Mesendoderm (in vitro differentiated cells): ENCODE measurements around the gene KIAA1217.
"Not testable (repeated sequence)": the region's sequence is repeated elsewhere in the genome, so short reads cannot be mapped to it uniquely, and the experiment has no call there.

Experiments
- DNase-seq: peaks from one replicate; pipeline ENCODE4 v3.0.0; 2013
- H2AK5ac ChIP-seq: 2 replicates; pipeline ENCODE4 v1.6.1; 2013; ENCODE audit warnings: low read length, inconsistent platforms
- H2BK120ac ChIP-seq: 2 replicates; pipeline ENCODE4 v1.6.1; 2013; ENCODE audit warnings: low read depth, mild to moderate bottlenecking, low read length, moderate library complexity, mixed read lengths
- H2BK15ac ChIP-seq: replicated peaks from 2 replicates; pipeline ENCODE4 v1.6.1; 2013; ENCODE audit warnings: low read depth, mild to moderate bottlenecking, moderate library complexity
- H2BK5ac ChIP-seq: 2 replicates; pipeline ENCODE4 v1.6.1; 2013; ENCODE audit warnings: low read length, inconsistent platforms
- H3K18ac ChIP-seq: 2 replicates; pipeline ENCODE4 v1.6.1; 2013; ENCODE audit warnings: mild to moderate bottlenecking, low read length, mixed read lengths
- H3K23ac ChIP-seq: one replicate; pipeline ENCODE4 v1.6.1; 2013; ENCODE audit warnings: low read length
- H3K27ac ChIP-seq: 2 replicates; pipeline ENCODE4 v1.5.1; 2013; ENCODE audit warnings: low read depth, mild to moderate bottlenecking, inconsistent platforms, low read length, moderate library complexity
- H3K27me3 ChIP-seq: 2 replicates; pipeline ENCODE4 v1.6.1; 2013; ENCODE audit warnings: low read length, control low read depth, mild to moderate bottlenecking, inconsistent platforms; ENCODE audit not compliant: insufficient read depth, poor library complexity
- H3K36me3 ChIP-seq: 2 replicates; pipeline ENCODE4 v1.6.1; 2013; ENCODE audit warnings: low read length, inconsistent platforms; ENCODE audit not compliant: control insufficient read depth, insufficient read depth
- H3K4ac ChIP-seq: one replicate; pipeline ENCODE4 v1.6.1; 2013; ENCODE audit warnings: low read depth, mild to moderate bottlenecking, low read length, moderate library complexity
- H3K4me1 ChIP-seq: 2 replicates; pipeline ENCODE4 v1.6.1; 2013; ENCODE audit warnings: low read depth, low read length, inconsistent platforms; ENCODE audit not compliant: control insufficient read depth
- H3K4me2 ChIP-seq: 2 replicates; pipeline ENCODE4 v1.6.1; 2013; ENCODE audit warnings: low read length
- H3K4me3 ChIP-seq: 2 replicates; pipeline ENCODE4 v1.5.1; 2013; ENCODE audit warnings: mild to moderate bottlenecking, low read length
- H3K56ac ChIP-seq: one replicate; pipeline ENCODE4 v1.6.1; 2013; ENCODE audit warnings: low read length
- H3K79me1 ChIP-seq: 2 replicates; pipeline ENCODE4 v1.6.1; 2013; ENCODE audit warnings: low read length, inconsistent platforms
- H3K79me2 ChIP-seq: 2 replicates; pipeline ENCODE4 v1.6.1; 2013; ENCODE audit warnings: mild to moderate bottlenecking, low read length; ENCODE audit not compliant: control insufficient read depth, insufficient read depth
- H3K9ac ChIP-seq: 2 replicates; pipeline ENCODE4 v1.6.1; 2013; ENCODE audit warnings: low read length, inconsistent platforms
- H4K5ac ChIP-seq: one replicate; pipeline ENCODE4 v1.6.1; 2013; ENCODE audit warnings: low read length
- H4K8ac ChIP-seq: one replicate; pipeline ENCODE4 v1.6.1; 2013; ENCODE audit warnings: low read depth, mild to moderate bottlenecking, control low read depth, low read length, moderate library complexity
- WGBS: extraction: QIAGEN DNeasy Blood & Tissue Kit; methylation state at CpG from one replicate; pipeline ENCODE4 v1.1.7; 2013; ENCODE audit warnings: low lambda C conversion rate, missing lambda C conversion rate; ENCODE audit not compliant: insufficient coverage; ENCODE audit errors: extremely low coverage; 5-methylcytosine and 5-hydroxymethylcytosine counted together

The KIAA1217 gene

GRCh38 chr10:24442641-24443174 is 233.8 kb downstream of the KIAA1217 start:
- H3K27me3 ChIP-seq, H2AK5ac ChIP-seq, H3K4me3 ChIP-seq, H3K36me3 ChIP-seq, H3K56ac ChIP-seq, H3K27ac ChIP-seq, H2BK15ac ChIP-seq, H3K18ac ChIP-seq, H4K8ac ChIP-seq, H3K4me2 ChIP-seq, H2BK5ac ChIP-seq, H4K5ac ChIP-seq, H3K79me1 ChIP-seq, H3K4me1 ChIP-seq, H3K9ac ChIP-seq, H3K79me2 ChIP-seq, H2BK120ac ChIP-seq, DNase-seq, H3K23ac ChIP-seq, H3K4ac ChIP-seq: not testable (repeated sequence)
- no CpG with 5 or more reads among the region's 2 CpGs for WGBS

- Histone ChIP-seq H3K9ac (no peak overlapping the region), H3K79me1 (no peaks in the 10 kb centered on the region), H2AK5ac (no peak overlapping the region), H4K8ac (no peak overlapping the region), H3K4ac (no peak overlapping the region), H3K56ac (no peak overlapping the region), H3K18ac (no peak overlapping the region), H3K4me2 (no peak overlapping the region), H3K4me1 (no peaks in the 10 kb centered on the region), H2BK120ac (no peak overlapping the region), H3K79me2 (no peaks in the 10 kb centered on the region), H2BK5ac (no peak overlapping the region), H4K5ac (no peak overlapping the region), H3K4me3 (no peak overlapping the region), H3K27me3 (no peaks in the 10 kb centered on the region), H3K27ac (no peak overlapping the region), H3K36me3 (no peaks in the 10 kb centered on the region), H2BK15ac (no peak overlapping the region), H3K23ac (no peak overlapping the region)
- no peak for DNase-seq
- no CpG with 5 or more reads among the region's 4 CpGs for WGBS
Observed at GRCh38 chr10:24444337-24444736, 235.4 kb downstream of the KIAA1217 start.

GRCh38 chr10:24445958-24446357 is 237.0 kb downstream of the KIAA1217 start:
- H4K5ac ChIP-seq, H3K27ac ChIP-seq: not testable (repeated sequence)
- no CpG with 5 or more reads among the region's 2 CpGs for WGBS

GRCh38 chr10:24446739-24447138 is 237.8 kb downstream of the KIAA1217 start:
- Histone ChIP-seq H2BK5ac (no peak overlapping the region), H3K4me1 (no peaks in the 10 kb centered on the region), H3K27ac (no peak overlapping the region), H3K79me2 (no peaks in the 10 kb centered on the region), H2BK15ac (no peak overlapping the region), H4K8ac (no peak overlapping the region), H3K4ac (no peak overlapping the region), H3K36me3 (no peaks in the 10 kb centered on the region), H3K4me3 (no peak overlapping the region), H3K18ac (no peak overlapping the region), H3K9ac (no peak overlapping the region), H2AK5ac (no peak overlapping the region), H3K56ac (no peak overlapping the region), H3K79me1 (no peaks in the 10 kb centered on the region), H3K27me3 (no peaks in the 10 kb centered on the region), H3K4me2 (no peak overlapping the region), H4K5ac (no peak overlapping the region), H2BK120ac (no peak overlapping the region), H3K23ac (no peak overlapping the region)
- no CpG with 5 or more reads among the region's 6 CpGs for WGBS
- no peak for DNase-seq

More at GRCh38 chr10:24445958-24446357, 237.0 kb downstream of the KIAA1217 start:
- not testable (repeated sequence) for DNase-seq, H3K18ac ChIP-seq, H3K23ac ChIP-seq, H3K4me2 ChIP-seq, H3K79me2 ChIP-seq, H3K79me1 ChIP-seq, H3K9ac ChIP-seq, H3K4ac ChIP-seq, H2BK5ac ChIP-seq, H3K4me3 ChIP-seq, H4K8ac ChIP-seq, H2BK15ac ChIP-seq, H3K56ac ChIP-seq, H3K27me3 ChIP-seq, H3K4me1 ChIP-seq, H2BK120ac ChIP-seq, H3K36me3 ChIP-seq, H2AK5ac ChIP-seq

GRCh38 chr10:24448351-24448999 is 239.5 kb downstream of the KIAA1217 start:
- no peak overlapping the region for H3K27ac ChIP-seq
- H3K4me1 ChIP-seq = no peaks in the 10 kb centered on the region
- DNase-seq = no peak

GRCh38 chr10:24449321-24449740 is 240.4 kb downstream of the KIAA1217 start:
- no peak for DNase-seq

More at GRCh38 chr10:24448351-24448999, 239.5 kb downstream of the KIAA1217 start:
- H3K18ac ChIP-seq = no peak overlapping the region
- H3K36me3 ChIP-seq = no peaks in the 10 kb centered on the region
- no peak overlapping the region for H2BK120ac ChIP-seq
- no peak overlapping the region for H3K4me3 ChIP-seq
- H3K79me2 ChIP-seq = no peaks in the 10 kb centered on the region
- H3K4ac ChIP-seq = no peak overlapping the region
- H3K27me3 ChIP-seq = no peaks in the 10 kb centered on the region
- no peak overlapping the region for H3K23ac ChIP-seq
- H2BK5ac ChIP-seq = no peak overlapping the region
- WGBS = no CpG with 5 or more reads among the region's 3 CpGs
- no peak overlapping the region for H3K4me2 ChIP-seq
- H4K5ac ChIP-seq = no peak overlapping the region
- H4K8ac ChIP-seq = no peak overlapping the region
- H2AK5ac ChIP-seq = no peak overlapping the region
- no peaks in the 10 kb centered on the region for H3K79me1 ChIP-seq
- H2BK15ac ChIP-seq = no peak overlapping the region
- no peak overlapping the region for H3K56ac ChIP-seq
- no peak overlapping the region for H3K9ac ChIP-seq

More at GRCh38 chr10:24449321-24449740, 240.4 kb downstream of the KIAA1217 start:
- Histone ChIP-seq H2BK5ac (no peak overlapping the region), H3K27me3 (no peaks in the 10 kb centered on the region), H3K4ac (no peak overlapping the region), H2BK120ac (no peak overlapping the region), H3K79me2 (no peaks in the 10 kb centered on the region), H3K23ac (no peak overlapping the region), H3K9ac (no peak overlapping the region), H3K36me3 (no peaks in the 10 kb centered on the region), H2BK15ac (no peak overlapping the region), H3K18ac (no peak overlapping the region), H3K56ac (no peak overlapping the region), H2AK5ac (no peak overlapping the region), H3K4me1 (no peaks in the 10 kb centered on the region), H4K8ac (no peak overlapping the region), H4K5ac (no peak overlapping the region), H3K4me2 (no peak overlapping the region), H3K79me1 (no peaks in the 10 kb centered on the region), H3K4me3 (no peak overlapping the region), H3K27ac (no peak overlapping the region)
- no CpG with 5 or more reads among the region's 5 CpGs for WGBS
